GM19023 (cell line): ENCODE results near the gene MFSD6L.

Source experiments
- ATAC-seq: cut with Tn5 transposase; IDR thresholded peaks from one replicate; pipeline ENCODE4 v1.9.1; 2021; ENCODE audit warnings: mild to moderate bottlenecking, moderate library complexity; ENCODE audit not compliant: unreplicated experiment

Gene MFSD6L

GRCh38 chr17:8794636-8795035 is 4.5 kb downstream of the MFSD6L start:
- no peak for ATAC-seq

GRCh38 chr17:8793649-8794048 is 5.5 kb downstream of the MFSD6L start:
- ATAC-seq = no peak

- no peak for ATAC-seq
Observed at GRCh38 chr17:8792646-8793045, 6.5 kb downstream of the MFSD6L start.

GRCh38 chr17:8791910-8792270 is 7.3 kb downstream of the MFSD6L start:
- no peak for ATAC-seq

GRCh38 chr17:8791248-8791909 is 7.8 kb downstream of the MFSD6L start:
- no peak for ATAC-seq

DNA sequence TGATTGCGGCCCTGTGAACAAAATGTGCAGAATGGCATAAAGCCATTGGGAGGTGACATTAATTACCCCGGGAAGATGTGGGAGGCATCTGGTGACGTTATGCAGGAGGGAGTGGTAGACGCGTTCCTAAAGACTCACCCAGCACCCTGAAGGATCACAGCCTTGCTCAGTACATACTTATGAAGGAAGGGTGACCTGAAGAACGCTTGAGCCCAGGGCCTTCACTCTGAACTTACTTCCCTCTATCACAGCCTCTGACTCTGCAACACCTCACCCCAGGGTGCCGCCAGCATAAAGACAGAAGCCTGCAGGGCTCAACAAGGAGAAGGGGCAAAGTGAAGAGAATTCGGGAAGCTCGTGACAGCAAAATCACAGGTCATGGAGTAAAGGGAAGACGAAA is 9.4 kb downstream of the MFSD6L start:
- ATAC-seq = no peak

DNA sequence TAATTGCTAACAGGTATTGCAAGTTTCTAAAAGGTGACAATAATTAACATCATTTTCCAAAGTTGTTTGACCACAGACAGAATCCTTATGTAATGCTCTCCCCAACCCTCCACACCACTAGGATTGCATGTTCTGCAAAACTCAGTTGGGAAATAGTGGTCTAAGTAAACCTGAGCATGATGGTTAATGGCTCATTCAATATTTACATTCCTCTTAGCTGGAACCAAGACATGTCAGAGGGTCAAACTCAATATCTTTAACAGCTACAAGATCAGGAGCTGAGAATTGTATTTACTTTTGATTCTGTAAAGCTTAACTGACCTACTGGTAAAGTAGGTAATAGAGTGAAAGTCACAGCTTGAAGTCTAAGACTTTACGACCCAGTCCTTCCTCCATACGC is 10.2 kb downstream of the MFSD6L start:
- ATAC-seq = no peak

DNA sequence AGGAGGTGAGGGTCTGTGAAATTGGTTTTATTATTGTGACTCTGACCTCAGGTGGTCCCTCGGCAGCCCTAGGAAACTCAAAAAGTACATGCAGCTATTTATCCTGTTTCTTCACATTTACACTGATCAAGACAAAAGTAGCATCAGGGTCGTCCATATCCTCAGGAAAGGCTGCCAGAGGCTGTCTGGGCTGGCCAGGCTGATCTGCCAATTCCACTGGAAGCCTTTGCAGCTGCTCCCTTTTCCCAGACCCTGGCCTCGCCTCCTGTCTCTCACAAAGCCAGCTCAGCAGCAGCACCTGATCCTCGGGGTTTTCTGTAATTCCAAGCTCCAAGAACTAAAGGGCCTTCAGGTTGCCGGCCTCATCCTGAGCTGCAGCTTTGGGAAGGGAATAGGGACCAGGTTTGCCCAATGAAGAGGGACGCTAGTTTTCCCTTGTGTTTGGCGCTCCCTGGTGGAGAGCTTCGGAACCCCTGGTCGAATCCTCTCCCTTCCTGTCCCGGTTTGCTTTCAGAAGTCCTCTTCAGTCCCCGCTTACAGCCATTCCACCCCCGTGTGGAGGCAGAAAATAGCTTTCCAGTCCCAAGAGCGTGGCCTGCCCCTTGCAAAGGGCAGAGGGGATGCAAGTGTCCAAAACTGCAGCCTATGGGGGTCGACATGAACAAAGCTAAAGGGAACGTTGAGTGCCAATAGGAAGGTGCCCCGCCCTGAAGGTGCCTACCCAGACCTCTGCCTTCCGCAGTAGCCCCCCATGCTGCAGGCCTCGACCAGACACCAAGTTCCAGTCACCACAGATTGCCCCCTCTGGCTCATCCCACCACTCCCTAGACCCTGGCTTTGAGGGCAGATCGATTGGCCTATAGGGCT is 13.4 kb downstream of the MFSD6L start:
- no peak for ATAC-seq

GRCh38 chr17:8782176-8782575 is 17.0 kb downstream of the MFSD6L start:
- ATAC-seq = no peak

DNA sequence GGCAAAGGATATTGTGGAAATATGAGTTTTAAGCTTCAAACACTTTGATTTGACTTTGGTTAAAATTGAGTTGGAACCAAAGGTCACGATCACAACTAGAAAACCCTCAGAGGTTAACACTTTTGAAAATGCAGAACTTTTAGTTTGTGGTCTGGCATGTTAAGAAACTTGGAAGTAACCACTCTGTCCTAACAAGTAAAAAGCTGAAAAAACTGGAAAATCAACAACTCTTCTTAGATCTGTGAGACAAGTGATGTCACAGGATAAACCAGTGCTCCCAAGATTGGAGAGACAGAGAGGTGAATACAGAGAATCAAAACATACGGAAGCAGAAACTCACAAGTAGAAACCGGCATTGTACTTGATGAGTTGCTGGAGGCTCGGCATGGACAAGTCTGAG is 17.4 kb downstream of the MFSD6L start:
- ATAC-seq = no peak

- ATAC-seq = no peak
Observed at GRCh38 chr17:8776881-8777280, 22.3 kb downstream of the MFSD6L start.

GRCh38 chr17:8776248-8776647 is 22.9 kb downstream of the MFSD6L start:
- no peak for ATAC-seq

DNA sequence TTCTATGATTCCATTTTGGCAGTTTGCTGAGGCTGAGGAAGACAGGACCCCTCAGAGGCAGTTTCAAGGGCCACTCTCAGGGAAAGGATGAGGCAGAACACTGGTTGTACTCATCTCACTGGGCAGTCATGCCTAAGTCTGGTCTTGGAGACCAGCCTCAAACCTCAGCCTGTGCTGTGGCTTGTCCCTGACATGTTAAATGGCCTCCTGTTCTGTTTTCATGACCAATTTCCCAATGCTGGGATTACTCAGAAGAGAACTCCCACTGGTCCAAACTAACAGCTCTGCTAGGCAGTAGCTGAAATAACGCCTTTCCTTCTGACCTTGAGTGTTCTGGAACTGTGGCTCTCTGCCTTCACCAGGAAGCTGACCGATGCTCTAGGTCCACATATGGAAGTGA is 32.4 kb downstream of the MFSD6L start:
- no peak for ATAC-seq

DNA sequence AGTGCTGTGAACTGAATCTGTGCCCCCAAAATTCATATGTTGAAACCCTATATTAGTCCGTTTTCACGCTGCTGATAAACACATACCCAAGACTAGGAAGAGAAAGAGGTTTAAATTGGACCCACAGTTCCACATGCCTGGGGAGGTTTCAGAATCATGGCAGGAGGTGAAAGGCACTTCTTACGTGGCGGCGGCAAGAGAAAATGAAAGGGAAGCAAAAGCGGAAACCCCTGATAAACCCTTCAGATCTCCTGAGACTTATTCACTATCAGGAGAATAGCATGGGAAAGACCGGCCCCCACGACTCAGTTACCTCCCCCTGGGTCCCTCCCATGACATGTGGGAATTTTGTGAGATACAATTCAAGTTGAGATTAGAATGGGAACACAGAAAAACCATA is 37.2 kb downstream of the MFSD6L start:
- no peak for ATAC-seq

- no peak for ATAC-seq
Observed at GRCh38 chr17:8758137-8758596, 41.0 kb downstream of the MFSD6L start, which contains the start of gene SPDYE4. Gene SPDYE4, minus strand, starts transcription at chr17:8758546. Its CDS starts 164 bp downstream, at chr17:8758382.

GRCh38 chr17:8757189-8757588 is 42.0 kb downstream of the MFSD6L start:
- no peak for ATAC-seq

- ATAC-seq = no peak
Observed at GRCh38 chr17:8755590-8756255, 43.4 kb downstream of the MFSD6L start.

- no peak for ATAC-seq
Observed at GRCh38 chr17:8754890-8755289, 44.3 kb downstream of the MFSD6L start.

DNA sequence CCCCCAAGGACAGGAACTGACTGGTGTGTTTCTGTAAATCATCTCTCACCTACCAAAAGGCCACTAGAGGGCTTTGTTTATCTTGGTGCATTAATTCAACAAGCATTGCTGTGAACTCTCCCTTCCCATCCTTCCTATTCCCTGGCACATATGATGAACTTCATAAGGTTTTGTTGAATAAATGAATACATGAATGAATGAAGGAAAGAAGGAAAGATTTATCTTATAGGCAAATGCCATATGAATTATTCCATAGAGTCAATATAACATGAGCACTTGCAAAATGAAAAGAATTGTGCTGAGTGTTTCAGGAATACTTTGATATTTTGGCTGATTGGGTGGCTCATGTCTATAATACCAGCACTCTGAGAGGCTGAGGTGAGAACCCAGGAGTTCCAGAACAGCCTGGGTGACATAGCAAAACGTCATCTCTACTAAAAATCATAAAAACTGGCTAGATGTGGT is 45.2 kb downstream of the MFSD6L start:
- ATAC-seq = no peak

- ATAC-seq = no peak
Observed at GRCh38 chr17:8753136-8753975, 45.8 kb downstream of the MFSD6L start.

GRCh38 chr17:8749616-8750015 is 49.5 kb downstream of the MFSD6L start:
- no peak for ATAC-seq
